Measurements from ENCODE around the gene KCNAB1.

The KCNAB1 gene

DNA sequence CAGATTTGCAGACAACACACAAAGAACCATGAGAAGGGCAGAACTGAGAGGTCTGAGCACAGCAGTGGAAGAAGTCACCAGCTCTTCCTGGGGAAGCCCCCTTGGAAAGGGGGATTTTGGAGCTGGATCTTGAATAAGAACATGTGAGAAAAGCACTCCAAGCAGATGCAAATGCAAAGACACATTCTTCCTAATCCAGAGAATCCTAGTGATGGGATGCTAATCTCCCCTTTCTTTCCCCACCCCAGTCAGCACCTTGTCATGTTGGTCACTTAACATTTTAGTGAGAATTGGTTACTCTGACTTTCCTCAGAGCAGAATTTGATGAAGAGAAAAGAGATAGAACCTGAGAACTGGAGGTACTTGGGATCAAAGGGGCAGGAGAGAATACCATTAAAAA lies 286.0 kb downstream of the KCNAB1 start:
- no peak overlapping the region for H3K4me3 ChIP-seq (ENCODE audit: insufficient read depth, low read depth, low read length)
- no peaks in the 10 kb centered on the region for H3K36me3 ChIP-seq (ENCODE audit: control insufficient read depth, insufficient read depth, low read length)
- H3K27ac ChIP-seq (ENCODE audit: insufficient read depth, low read depth, low read length, poor library complexity, severe bottlenecking) = no peak overlapping the region
- no peaks in the 10 kb centered on the region for H3K4me1 ChIP-seq (ENCODE audit: control insufficient read depth, insufficient read depth, low read length)
- no peaks in the 10 kb centered on the region for H3K27me3 ChIP-seq (ENCODE audit: control insufficient read depth, insufficient read depth, low read length, poor library complexity, severe bottlenecking)
- H3K9me3 ChIP-seq (ENCODE audit: control insufficient read depth, low read length) = no peaks in the 10 kb centered on the region

GRCh38 chr3:156407617-156408225 lies 287.3 kb downstream of the KCNAB1 start:
- 92% methylated on average over 11 of the region's 11 CpGs for WGBS, 2 experiments
- no peak overlapping the region for H3K27ac ChIP-seq (ENCODE audit: insufficient read depth, low read depth, low read length, poor library complexity, severe bottlenecking)

GRCh38 chr3:156409694-156410093 lies 289.3 kb downstream of the KCNAB1 start:
- Histone ChIP-seq H3K9me3 (ENCODE audit: control insufficient read depth, low read length) (no peaks in the 10 kb centered on the region), H3K27ac (ENCODE audit: insufficient read depth, low read depth, low read length, poor library complexity, severe bottlenecking) (no peak overlapping the region), H3K36me3 (ENCODE audit: control insufficient read depth, insufficient read depth, low read length) (no peaks in the 10 kb centered on the region), H3K4me1 (ENCODE audit: control insufficient read depth, insufficient read depth, low read length) (no peaks in the 10 kb centered on the region), H3K27me3 (ENCODE audit: control insufficient read depth, insufficient read depth, low read length, poor library complexity, severe bottlenecking) (no peaks in the 10 kb centered on the region), H3K4me3 (ENCODE audit: insufficient read depth, low read depth, low read length) (no peak overlapping the region)
- WGBS, 2 experiments = 90% methylated on average over 3 of the region's 3 CpGs

More at GRCh38 chr3:156407617-156408225, 287.3 kb downstream of the KCNAB1 start:
- no peaks in the 10 kb centered on the region for H3K4me1 ChIP-seq (ENCODE audit: control insufficient read depth, insufficient read depth, low read length)
- no peaks in the 10 kb centered on the region for H3K27me3 ChIP-seq (ENCODE audit: control insufficient read depth, insufficient read depth, low read length, poor library complexity, severe bottlenecking)
- no peaks in the 10 kb centered on the region for H3K9me3 ChIP-seq (ENCODE audit: control insufficient read depth, low read length)
- no peak overlapping the region for H3K4me3 ChIP-seq (ENCODE audit: insufficient read depth, low read depth, low read length)
- H3K36me3 ChIP-seq (ENCODE audit: control insufficient read depth, insufficient read depth, low read length) = no peaks in the 10 kb centered on the region

GRCh38 chr3:156412600-156412999 lies 292.2 kb downstream of the KCNAB1 start:
- Histone ChIP-seq H3K36me3 (ENCODE audit: control insufficient read depth, insufficient read depth, low read length) (no peaks in the 10 kb centered on the region), H3K27ac (ENCODE audit: insufficient read depth, low read depth, low read length, poor library complexity, severe bottlenecking) (no peak overlapping the region), H3K9me3 (ENCODE audit: control insufficient read depth, low read length) (no peaks in the 10 kb centered on the region), H3K4me3 (ENCODE audit: insufficient read depth, low read depth, low read length) (no peak overlapping the region), H3K4me1 (ENCODE audit: control insufficient read depth, insufficient read depth, low read length) (no peaks in the 10 kb centered on the region), H3K27me3 (ENCODE audit: control insufficient read depth, insufficient read depth, low read length, poor library complexity, severe bottlenecking) (no peaks in the 10 kb centered on the region)
- 91 to 94% methylated on average over 1 of the region's 1 CpG for WGBS, 2 experiments

GRCh38 chr3:156413293-156413892 lies 293.0 kb downstream of the KCNAB1 start:
- Histone ChIP-seq H3K4me1 (ENCODE audit: control insufficient read depth, insufficient read depth, low read length) (no peaks in the 10 kb centered on the region), H3K27me3 (ENCODE audit: control insufficient read depth, insufficient read depth, low read length, poor library complexity, severe bottlenecking) (no peaks in the 10 kb centered on the region), H3K36me3 (ENCODE audit: control insufficient read depth, insufficient read depth, low read length) (no peaks in the 10 kb centered on the region), H3K27ac (ENCODE audit: insufficient read depth, low read depth, low read length, poor library complexity, severe bottlenecking) (no peak overlapping the region), H3K9me3 (ENCODE audit: control insufficient read depth, low read length) (no peaks in the 10 kb centered on the region), H3K4me3 (ENCODE audit: insufficient read depth, low read depth, low read length) (no peak overlapping the region)
- 91 to 92% methylated on average over 4 of the region's 4 CpGs for WGBS, 2 experiments

DNA sequence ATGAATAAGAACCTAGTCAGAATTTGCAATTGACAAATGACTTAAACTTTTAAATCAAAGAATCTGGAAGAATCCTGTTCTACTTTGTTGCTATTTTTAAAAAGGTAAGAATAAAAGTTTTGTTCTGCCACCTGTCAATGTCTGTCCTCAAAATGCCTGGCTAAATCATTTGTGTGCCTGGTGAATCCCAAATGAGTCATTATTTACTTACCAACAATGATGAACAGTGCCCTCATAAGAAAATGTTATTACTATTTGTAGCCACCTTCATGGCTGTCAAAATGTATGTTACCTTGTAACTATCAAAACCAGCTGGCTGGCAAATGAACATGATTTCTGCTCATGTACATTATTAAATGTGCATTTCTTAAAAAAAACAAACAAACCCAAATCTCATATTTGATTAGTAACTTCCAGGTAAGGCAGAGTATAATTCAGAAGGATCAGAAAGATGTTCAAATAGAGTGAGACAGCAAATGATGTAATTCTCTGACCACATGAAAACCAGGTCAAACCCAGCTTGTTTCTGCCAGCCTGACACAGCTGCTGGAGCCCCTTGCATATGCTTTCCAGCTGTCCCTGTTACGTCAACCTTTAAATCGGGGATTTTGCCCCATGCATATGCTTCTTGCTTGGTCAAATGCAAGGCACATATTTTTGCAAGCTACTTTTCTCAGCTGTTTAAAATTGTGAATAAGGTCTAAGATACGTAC lies 296.6 kb downstream of the KCNAB1 start:
- no peaks in the 10 kb centered on the region for H3K4me1 ChIP-seq (ENCODE audit: control insufficient read depth, insufficient read depth, low read length)
- H3K27ac ChIP-seq (ENCODE audit: insufficient read depth, low read depth, low read length, poor library complexity, severe bottlenecking) = no peak overlapping the region
- H3K9me3 ChIP-seq (ENCODE audit: control insufficient read depth, low read length) = no peaks in the 10 kb centered on the region
- H3K27me3 ChIP-seq (ENCODE audit: control insufficient read depth, insufficient read depth, low read length, poor library complexity, severe bottlenecking) = no peaks in the 10 kb centered on the region
- 88 to 94% methylated on average over 3 of the region's 3 CpGs for WGBS, 2 experiments
- no peaks in the 10 kb centered on the region for H3K36me3 ChIP-seq (ENCODE audit: control insufficient read depth, insufficient read depth, low read length)
- no peak overlapping the region for H3K4me3 ChIP-seq (ENCODE audit: insufficient read depth, low read depth, low read length)

DNA sequence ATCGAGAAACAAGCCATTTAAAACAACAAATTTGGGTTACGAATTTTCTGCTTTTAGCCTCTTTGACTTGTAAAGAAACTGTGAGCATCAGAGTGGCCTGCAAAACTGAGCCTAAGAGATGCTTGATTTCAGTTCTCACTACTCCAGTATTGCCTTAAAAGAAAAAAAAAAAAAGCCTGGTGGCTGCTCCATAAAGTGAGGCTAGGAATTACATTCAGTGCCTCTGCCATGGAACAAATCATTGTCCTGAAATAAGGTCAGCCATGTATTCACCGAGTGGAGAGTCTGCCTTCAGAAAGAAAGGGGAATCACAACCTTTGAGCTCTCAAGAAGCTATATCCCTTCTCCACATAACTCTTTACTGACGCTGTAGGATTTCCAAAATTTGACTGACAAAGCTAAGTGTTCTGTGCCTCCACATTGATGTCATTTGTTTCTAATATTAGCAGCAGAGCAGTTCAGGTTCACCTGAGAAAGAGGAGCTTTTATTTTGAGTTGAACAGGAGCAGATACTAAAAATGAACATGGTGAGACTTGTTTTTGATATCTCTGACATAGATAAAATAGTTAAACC lies 297.3 kb downstream of the KCNAB1 start:
- Histone ChIP-seq H3K4me3 (ENCODE audit: insufficient read depth, low read depth, low read length) (no peak overlapping the region), H3K27ac (ENCODE audit: insufficient read depth, low read depth, low read length, poor library complexity, severe bottlenecking) (no peak overlapping the region), H3K36me3 (ENCODE audit: control insufficient read depth, insufficient read depth, low read length) (no peaks in the 10 kb centered on the region), H3K4me1 (ENCODE audit: control insufficient read depth, insufficient read depth, low read length) (no peaks in the 10 kb centered on the region), H3K27me3 (ENCODE audit: control insufficient read depth, insufficient read depth, low read length, poor library complexity, severe bottlenecking) (no peaks in the 10 kb centered on the region), H3K9me3 (ENCODE audit: control insufficient read depth, low read length) (no peaks in the 10 kb centered on the region)
- WGBS, 2 experiments = 87 to 94% methylated on average over 4 of the region's 4 CpGs

GRCh38 chr3:156418428-156418827 lies 298.1 kb downstream of the KCNAB1 start:
- Histone ChIP-seq H3K4me3 (ENCODE audit: insufficient read depth, low read depth, low read length) (no peak overlapping the region), H3K4me1 (ENCODE audit: control insufficient read depth, insufficient read depth, low read length) (no peaks in the 10 kb centered on the region), H3K27me3 (ENCODE audit: control insufficient read depth, insufficient read depth, low read length, poor library complexity, severe bottlenecking) (no peaks in the 10 kb centered on the region), H3K36me3 (ENCODE audit: control insufficient read depth, insufficient read depth, low read length) (no peaks in the 10 kb centered on the region), H3K9me3 (ENCODE audit: control insufficient read depth, low read length) (no peaks in the 10 kb centered on the region), H3K27ac (ENCODE audit: insufficient read depth, low read depth, low read length, poor library complexity, severe bottlenecking) (no peak overlapping the region)
- 85 to 96% methylated on average over 2 of the region's 2 CpGs for WGBS, 2 experiments

- 92 to 97% methylated on average over 4 of the region's 4 CpGs for WGBS, 2 experiments
- H3K9me3 ChIP-seq (ENCODE audit: control insufficient read depth, low read length) = no peaks in the 10 kb centered on the region
- no peak overlapping the region for H3K27ac ChIP-seq (ENCODE audit: insufficient read depth, low read depth, low read length, poor library complexity, severe bottlenecking)
- H3K27me3 ChIP-seq (ENCODE audit: control insufficient read depth, insufficient read depth, low read length, poor library complexity, severe bottlenecking) = no peaks in the 10 kb centered on the region
- H3K36me3 ChIP-seq (ENCODE audit: control insufficient read depth, insufficient read depth, low read length) = no peaks in the 10 kb centered on the region
- H3K4me3 ChIP-seq (ENCODE audit: insufficient read depth, low read depth, low read length) = no peak overlapping the region
- H3K4me1 ChIP-seq (ENCODE audit: control insufficient read depth, insufficient read depth, low read length) = peaks cover 6% of the 10 kb centered on the region
Measured at GRCh38 chr3:156421534-156421933, 301.2 kb downstream of the KCNAB1 start.

DNA sequence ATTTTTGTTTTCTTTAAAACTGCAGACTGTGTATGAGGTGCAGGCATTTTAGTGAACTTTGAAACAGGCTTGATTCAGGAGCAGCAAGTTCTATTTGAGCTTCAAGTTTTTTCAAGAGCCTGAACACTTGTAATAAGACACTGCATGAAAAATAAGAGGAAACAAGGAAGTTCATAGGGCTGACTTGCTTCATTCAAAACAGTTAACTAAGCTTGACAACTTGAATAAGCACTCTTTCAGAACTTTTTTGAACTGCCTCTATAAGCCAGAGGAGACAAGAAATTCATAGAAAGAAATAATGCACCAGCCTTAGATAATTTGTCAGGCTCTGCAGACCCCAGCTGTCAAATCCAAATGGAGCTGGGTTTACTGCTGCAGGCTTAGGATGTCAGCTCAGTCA lies 304.4 kb downstream of the KCNAB1 start:
- Histone ChIP-seq H3K4me3 (ENCODE audit: insufficient read depth, low read depth, low read length) (no peak overlapping the region), H3K9me3 (ENCODE audit: control insufficient read depth, low read length) (no peaks in the 10 kb centered on the region), H3K4me1 (ENCODE audit: control insufficient read depth, insufficient read depth, low read length) (peaks cover 6% of the 10 kb centered on the region), H3K36me3 (ENCODE audit: control insufficient read depth, insufficient read depth, low read length) (no peaks in the 10 kb centered on the region), H3K27me3 (ENCODE audit: control insufficient read depth, insufficient read depth, low read length, poor library complexity, severe bottlenecking) (no peaks in the 10 kb centered on the region), H3K27ac (ENCODE audit: insufficient read depth, low read depth, low read length, poor library complexity, severe bottlenecking) (no peak overlapping the region)

All from ectodermal cell (in vitro differentiated cells).